Adrenal gland (tissue), 5 donors: Measurements from ENCODE around the gene KLF6.

Experiments used
- POLR2A ChIP-seq, 2 donors: fragments of 450-650 bp; IDR thresholded peaks; one replicate each; pipeline ENCODE4 v1.6.1; 2017; ENCODE audit warnings: antibody characterized with exemption in 2 of 2, mild to moderate bottlenecking in 2 of 2, moderate library complexity in 1 of 2
- TF ChIP-seq, protein P1 (sequence below), 6 experiments: fragments of 450-650 bp in 4 of 6; fragments of 200-600 bp in 2 of 6; sonication (generic) in 1 of 6; IDR thresholded peaks; 1 replicate in 5 of 6; 2 replicates in 1 of 6; pipeline versions ENCODE4 v1.5.1 to v1.8.0; 2016 to 2021; ENCODE audit warnings: antibody characterized with exemption in 6 of 6, mild to moderate bottlenecking in 2 of 6, moderate library complexity in 1 of 6
- donor health status: DM: no; HTN: no; CAD: no.

DNA sequence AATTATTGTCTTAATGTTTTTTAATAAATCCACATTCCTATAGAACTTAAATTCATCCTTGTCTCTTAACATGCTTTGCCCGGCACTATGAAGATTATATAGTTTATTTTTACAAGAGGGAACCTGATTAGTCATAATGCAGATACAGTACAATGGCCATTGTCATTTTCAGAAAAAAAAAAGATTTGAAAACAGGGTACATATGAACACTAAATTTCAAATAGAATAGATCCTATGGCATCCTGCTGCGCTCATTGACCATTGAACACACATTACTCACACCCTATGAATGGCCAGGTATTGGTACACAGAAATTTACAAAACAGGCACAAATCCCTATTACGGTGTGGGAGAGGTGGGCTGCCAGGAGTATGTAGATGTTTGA lies 2.0 kb upstream of the KLF6 start:
- TF ChIP-seq POLR2A (IDR thresholded peaks at IDR 0.05) = no peak
- TF ChIP-seq, protein P1, sequence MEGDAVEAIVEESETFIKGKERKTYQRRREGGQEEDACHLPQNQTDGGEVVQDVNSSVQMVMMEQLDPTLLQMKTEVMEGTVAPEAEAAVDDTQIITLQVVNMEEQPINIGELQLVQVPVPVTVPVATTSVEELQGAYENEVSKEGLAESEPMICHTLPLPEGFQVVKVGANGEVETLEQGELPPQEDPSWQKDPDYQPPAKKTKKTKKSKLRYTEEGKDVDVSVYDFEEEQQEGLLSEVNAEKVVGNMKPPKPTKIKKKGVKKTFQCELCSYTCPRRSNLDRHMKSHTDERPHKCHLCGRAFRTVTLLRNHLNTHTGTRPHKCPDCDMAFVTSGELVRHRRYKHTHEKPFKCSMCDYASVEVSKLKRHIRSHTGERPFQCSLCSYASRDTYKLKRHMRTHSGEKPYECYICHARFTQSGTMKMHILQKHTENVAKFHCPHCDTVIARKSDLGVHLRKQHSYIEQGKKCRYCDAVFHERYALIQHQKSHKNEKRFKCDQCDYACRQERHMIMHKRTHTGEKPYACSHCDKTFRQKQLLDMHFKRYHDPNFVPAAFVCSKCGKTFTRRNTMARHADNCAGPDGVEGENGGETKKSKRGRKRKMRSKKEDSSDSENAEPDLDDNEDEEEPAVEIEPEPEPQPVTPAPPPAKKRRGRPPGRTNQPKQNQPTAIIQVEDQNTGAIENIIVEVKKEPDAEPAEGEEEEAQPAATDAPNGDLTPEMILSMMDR (IDR thresholded peaks at IDR 0.05) = no peak
